IPS-NIHi11 (cell line): Measurements from ENCODE around the gene SHISAL2B.
"Not testable (repeated sequence)": the region's sequence is repeated elsewhere in the genome, so short reads cannot be mapped to it uniquely, and the experiment has no call there.

Experiments
- DNase-seq: peaks from one replicate; pipeline ENCODE4 v3.0.0; 2012; ENCODE audit warnings: mixed read lengths, low spot score

The SHISAL2B gene

GRCh38 chr5:64690417-64691151 lies at the start of gene SHISAL2B:
Gene SHISAL2B (plus strand): TSS chr5:64690503. CDS start chr5:64690624, 121 bp downstream.
- peak; percentile 81 for DNase-seq

GRCh38 chr5:64644831-64645230 lies 45.5 kb upstream of the SHISAL2B start:
- no peak for DNase-seq

- no peak for DNase-seq
Measured at GRCh38 chr5:64646169-64646568, 44.1 kb upstream of the SHISAL2B start.

- DNase-seq = peak; percentile 23
Measured at GRCh38 chr5:64649512-64649911, 40.8 kb upstream of the SHISAL2B start.

GRCh38 chr5:64653766-64654560 lies 36.3 kb upstream of the SHISAL2B start:
- DNase-seq = no peak

GRCh38 chr5:64654561-64654938 lies 35.8 kb upstream of the SHISAL2B start:
- DNase-seq = no peak

GRCh38 chr5:64655596-64655995 lies 34.7 kb upstream of the SHISAL2B start:
- no peak for DNase-seq

- no peak for DNase-seq
Measured at GRCh38 chr5:64659289-64659688, 31.0 kb upstream of the SHISAL2B start.

- not testable (repeated sequence) for DNase-seq
Measured at GRCh38 chr5:64663181-64663580, 27.1 kb upstream of the SHISAL2B start.

GRCh38 chr5:64665243-64665642 lies 25.1 kb upstream of the SHISAL2B start:
- DNase-seq = no peak

GRCh38 chr5:64666078-64666477 lies 24.2 kb upstream of the SHISAL2B start:
- no peak for DNase-seq

- DNase-seq = no peak
Measured at GRCh38 chr5:64667068-64667467, 23.2 kb upstream of the SHISAL2B start.

GRCh38 chr5:64670277-64670676 lies 20.0 kb upstream of the SHISAL2B start:
- DNase-seq = no peak

GRCh38 chr5:64671678-64672077 lies 18.6 kb upstream of the SHISAL2B start:
- DNase-seq = no peak

GRCh38 chr5:64678374-64678773 lies 11.9 kb upstream of the SHISAL2B start:
- no peak for DNase-seq

- peak; percentile 37 for DNase-seq
Measured at GRCh38 chr5:64680289-64680688, 10.0 kb upstream of the SHISAL2B start.

GRCh38 chr5:64682608-64683007 lies 7.7 kb upstream of the SHISAL2B start:
- DNase-seq = peak; percentile 34

- DNase-seq = no peak
Measured at GRCh38 chr5:64685866-64686265, 4.4 kb upstream of the SHISAL2B start.

GRCh38 chr5:64688391-64688790 lies 1.9 kb upstream of the SHISAL2B start:
- no peak for DNase-seq

- DNase-seq = no peak
Measured at GRCh38 chr5:64688965-64689364, 1.3 kb upstream of the SHISAL2B start.

GRCh38 chr5:64690104-64690416 lies 243 bp upstream of the SHISAL2B start:
- DNase-seq = no peak

GRCh38 chr5:64691291-64691690 lies 988 bp downstream of the SHISAL2B start:
- DNase-seq = peak; percentile 33

GRCh38 chr5:64693636-64694035 lies 3.3 kb downstream of the SHISAL2B start:
- DNase-seq = no peak

GRCh38 chr5:64696414-64696813 lies 6.1 kb downstream of the SHISAL2B start:
- DNase-seq = not testable (repeated sequence)
